ENCODE results near the gene CD109. TPM values are rescaled to one million over a fixed set of nuclear protein-coding genes. Genes with fewer than 3 reads are reported as not detected.
A peak's percentile ranks its signal among the peaks of the same experiment; 100 is the strongest.
"Not testable (repeated sequence)": the region's sequence is repeated elsewhere in the genome, so short reads cannot be mapped to it uniquely, and the experiment has no call there.

The CD109 gene
- total and polyA plus RNA-seq, 2 of the 8 experiments (the other 6 are each of a cell fraction or from before 2014, with no cell fraction given), result 1.4 to 5.3 TPM

GRCh38 chr6:73725192-73725591, 29.2 kb downstream of the CD109 start:
- H3K79me1 ChIP-seq (ENCODE audit: low read depth, low read length); H3K9me3 ChIP-seq (ENCODE audit: insufficient read depth in 2 of 2, low read depth in 1 of 2, low read length in 1 of 2); H3K14ac ChIP-seq (ENCODE audit: insufficient read length); H4K91ac ChIP-seq (replicated peaks; ENCODE audit: insufficient read length, low read length); H3K56ac ChIP-seq (replicated peaks; ENCODE audit: insufficient read length, low read depth, low read length); H4K20me1 ChIP-seq (replicated peaks in 1 of 2; ENCODE audit: control insufficient read depth in 1 of 2, insufficient read depth in 2 of 2, low read length in 2 of 2); DNase-seq (ENCODE audit: low read depth in 1 of 2, low spot score in 2 of 2); H3K27ac ChIP-seq (ENCODE audit: low read depth, low read length); H4K8ac ChIP-seq (ENCODE audit: extremely low read depth, insufficient read depth, low read length); H3K36me3 ChIP-seq (ENCODE audit: control insufficient read depth in 2 of 4, insufficient read depth in 4 of 4, low read length in 3 of 4); H2BK5ac ChIP-seq (ENCODE audit: low read depth, low read length); H2BK20ac ChIP-seq (ENCODE audit: low read length); H3K23me2 ChIP-seq (ENCODE audit: low read depth, low read length); H2BK120ac ChIP-seq (replicated peaks; ENCODE audit: low read depth, low read length); H2AFZ ChIP-seq (ENCODE audit: low read length); CTCF ChIA-PET (ENCODE audit: partially characterized antibody); H3K18ac ChIP-seq (ENCODE audit: extremely low read depth, low read length); H3K9ac ChIP-seq (replicated peaks in 1 of 4; ENCODE audit: extremely low read depth in 1 of 4, low read depth in 3 of 4, low read length in 3 of 4); H3K4me2 ChIP-seq (ENCODE audit: insufficient read depth in 1 of 2, low read depth in 2 of 2, low read length in 2 of 2); H2BK12ac ChIP-seq (ENCODE audit: low read depth, low read length); H3K23ac ChIP-seq (ENCODE audit: insufficient read length); H2AK5ac ChIP-seq (ENCODE audit: low read depth, low read length); H3K4me3 ChIP-seq (ENCODE audit: extremely low read depth in 1 of 4, insufficient read depth in 2 of 4, low read depth in 3 of 4, low read length in 4 of 4); H3K27me3 ChIP-seq (replicated peaks in 1 of 4; ENCODE audit: control insufficient read depth in 3 of 4, extremely low read depth in 1 of 4, insufficient read depth in 3 of 4, low read length in 3 of 4); H4K5ac ChIP-seq (ENCODE audit: insufficient read length, low read depth, low read length); POLR2A ChIA-PET (ENCODE audit: partially characterized antibody); H2BK15ac ChIP-seq (ENCODE audit: low read length); H3K4ac ChIP-seq (replicated peaks; ENCODE audit: insufficient read length, low read depth, low read length); H3K79me2 ChIP-seq (ENCODE audit: control insufficient read depth in 1 of 2, insufficient read depth in 2 of 2, low read length in 2 of 2); H3K4me1 ChIP-seq (replicated peaks in 1 of 4; ENCODE audit: control insufficient read depth in 3 of 4, insufficient read depth in 4 of 4, low read length in 3 of 4): not testable (repeated sequence)
- peak; percentile 57 for FAIRE-seq
- WGBS, 2 experiments (ENCODE audit: extremely low coverage in 1 of 2, insufficient coverage in 1 of 2, insufficient read length in 1 of 2, insufficient replicate concordance in 2 of 2, low coverage in 1 of 2, low lambda C conversion rate in 2 of 2, missing lambda C conversion rate in 1 of 2), result 87% methylated on average over 4 of the region's 8 CpGs; no CpG with 5 or more reads in 1 of the 2 experiments

Measured in H1 (cell line).